Glomerular visceral epithelial cell (primary cell): Measurements from ENCODE around the gene FYN.

ENCODE experiments used
- DNase-seq: peaks from one replicate; pipeline ENCODE4 v3.0.0-alpha.2; 2016; ENCODE audit errors: extremely low spot score

FYN gene

DNA sequence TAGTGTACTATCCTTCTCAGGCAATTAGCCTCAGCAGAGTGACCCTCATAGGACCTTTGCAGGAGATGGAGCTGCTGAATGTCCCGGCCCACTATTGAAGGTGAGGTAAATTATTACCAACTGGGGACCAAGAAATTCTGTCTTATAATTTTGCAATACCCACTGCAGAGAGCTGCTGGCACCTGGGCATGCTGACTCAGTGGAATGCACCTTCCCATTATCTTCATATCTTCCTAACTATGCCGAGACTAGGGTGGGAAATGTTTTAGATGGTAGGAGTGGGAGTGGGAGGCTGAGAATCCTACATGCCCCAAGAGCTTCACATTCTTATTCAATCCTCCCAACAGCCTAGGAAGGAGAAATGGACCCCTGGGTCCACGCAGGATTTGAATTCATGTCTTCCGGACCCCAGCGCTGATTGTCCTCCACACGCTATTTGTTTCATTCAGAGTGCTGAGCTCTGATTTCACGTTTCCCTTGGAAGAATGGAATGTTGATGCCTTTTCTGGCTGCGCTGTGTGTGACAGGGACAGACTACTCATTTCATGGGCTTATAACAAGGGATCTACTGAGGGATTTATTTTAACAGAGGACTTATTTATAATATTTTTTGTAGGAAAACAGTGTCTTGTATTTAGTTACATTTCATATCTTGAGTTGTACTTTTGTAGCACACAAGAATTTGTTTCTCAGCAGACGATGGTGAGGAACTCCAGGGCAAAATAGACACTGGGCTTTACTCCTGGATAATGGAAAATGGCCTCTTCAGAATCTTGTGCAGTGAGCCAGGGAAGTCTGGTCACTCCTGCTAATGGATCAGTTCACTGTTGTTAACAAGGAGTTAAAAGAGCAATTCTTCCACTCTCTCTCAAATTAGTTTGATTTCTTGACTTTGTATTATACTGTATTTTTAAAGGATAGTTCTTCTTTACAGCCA lies 66.4 kb downstream of the FYN start:
- peak; percentile 34 for DNase-seq

DNA sequence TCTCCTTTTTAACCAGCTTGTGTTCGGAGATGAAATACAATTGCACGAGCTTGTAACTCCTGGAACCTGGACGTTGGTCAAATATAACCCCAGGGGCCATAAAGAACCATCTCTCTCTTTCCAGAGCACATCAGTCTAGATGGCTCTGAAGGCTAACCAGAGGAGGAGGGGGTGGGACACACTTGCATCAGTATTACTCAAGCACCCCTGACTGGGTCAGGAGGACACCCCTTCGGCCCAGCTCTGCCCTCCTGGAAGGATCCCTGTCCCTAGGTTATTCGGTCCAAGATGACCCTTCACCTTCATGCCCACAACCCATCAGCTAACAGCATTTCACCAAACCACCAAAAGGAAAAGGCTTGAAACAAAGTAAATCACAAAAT lies 67.1 kb downstream of the FYN start:
- peak; percentile 15 for DNase-seq

DNA sequence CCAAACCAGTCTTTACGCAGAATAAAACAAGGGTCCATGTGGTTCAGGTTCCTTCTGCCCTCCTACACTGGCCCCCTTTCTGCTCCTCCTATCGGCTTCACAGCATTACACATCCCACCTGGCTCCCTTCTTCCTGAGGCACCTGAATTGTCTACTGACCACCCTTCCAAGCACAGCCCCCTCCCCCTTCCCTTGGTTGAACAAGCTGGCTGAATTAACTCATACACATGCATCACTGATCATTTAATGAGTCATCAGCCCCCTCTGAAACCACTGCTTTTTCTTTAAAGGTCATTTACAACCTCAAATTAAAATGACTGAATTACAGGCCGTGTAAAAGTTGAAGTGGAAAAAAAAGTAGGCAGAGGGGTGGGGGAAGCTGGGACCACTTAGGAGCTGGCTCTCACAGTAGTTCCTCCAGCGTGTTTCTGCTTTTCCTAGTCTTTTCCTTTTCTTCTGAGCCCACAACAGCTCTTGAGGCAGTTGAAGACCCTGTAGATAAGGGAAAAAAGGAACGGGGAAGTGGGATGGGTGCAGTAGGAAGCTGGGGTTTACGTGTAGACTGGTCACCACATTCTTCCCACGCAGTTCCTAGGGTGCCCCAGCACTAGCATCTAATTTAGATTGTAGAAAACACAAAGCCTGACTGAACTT lies 67.6 kb downstream of the FYN start:
- peak; percentile 87 for DNase-seq

DNA sequence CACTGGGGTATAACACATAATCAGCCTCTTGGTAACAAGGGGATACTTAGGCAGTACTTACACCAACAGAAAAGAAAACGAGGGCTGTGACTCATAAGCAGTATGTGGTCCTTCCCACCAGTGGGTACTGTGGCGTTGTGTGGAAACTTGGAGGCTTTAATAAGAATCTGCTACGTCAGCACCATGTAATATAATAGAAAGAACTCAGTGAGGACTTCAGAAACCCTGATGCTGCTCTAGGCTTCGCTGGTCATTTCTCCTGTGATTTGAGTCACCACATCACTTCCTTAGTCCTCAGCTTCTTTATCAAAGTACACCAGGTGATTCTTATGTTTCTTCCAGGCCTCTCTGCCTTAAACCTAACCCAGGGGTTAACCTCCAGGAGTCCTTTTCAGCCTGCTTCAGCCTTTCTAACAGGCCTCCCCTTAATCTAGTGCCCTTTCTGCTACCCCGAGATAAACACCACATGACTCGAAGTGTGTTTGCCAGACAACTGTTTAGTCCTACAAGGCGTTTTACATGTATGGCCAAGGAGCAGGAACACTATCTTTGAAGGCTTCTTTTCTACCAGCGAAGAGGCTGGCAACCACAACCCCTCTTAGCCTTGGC lies 68.5 kb downstream of the FYN start:
- DNase-seq, result peak; percentile 63

DNA sequence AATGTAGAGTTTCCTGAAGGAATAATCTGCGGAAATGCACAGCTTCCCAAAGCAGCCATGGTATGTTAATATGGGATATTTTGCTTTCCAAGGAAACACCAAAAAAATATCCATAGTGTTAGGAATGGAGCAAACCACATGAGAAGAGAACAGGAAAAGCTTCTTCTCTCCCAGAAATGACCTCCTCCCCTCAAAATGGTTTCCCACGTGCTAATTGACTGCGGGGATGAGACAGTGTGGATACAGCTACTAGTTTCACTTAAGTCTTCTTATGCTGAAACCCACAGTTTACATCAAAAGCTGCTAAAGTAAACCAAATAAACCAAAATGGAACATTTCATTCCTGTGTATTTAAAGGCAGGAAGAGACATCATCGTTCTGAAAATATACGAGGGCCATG lies 69.4 kb downstream of the FYN start:
- no peak for DNase-seq

DNA sequence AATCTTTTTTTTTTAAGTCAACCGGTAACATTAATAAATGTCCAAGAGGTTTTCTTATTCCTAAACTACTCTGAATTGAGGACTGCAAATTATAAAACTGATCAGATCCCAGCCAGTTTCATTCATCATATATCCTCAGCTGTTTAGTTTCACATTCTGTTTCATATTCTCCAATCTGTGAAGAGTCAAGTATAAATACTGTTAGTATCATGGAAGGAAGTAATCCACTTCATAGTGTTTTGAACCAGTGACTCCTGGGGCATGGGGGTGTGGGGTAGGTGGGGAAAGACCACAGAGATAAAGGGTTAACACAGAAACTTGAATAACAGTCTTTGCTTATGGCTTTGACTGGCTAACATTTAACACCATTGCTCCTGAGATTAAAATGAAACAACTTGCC lies 69.9 kb downstream of the FYN start:
- no peak for DNase-seq

DNA sequence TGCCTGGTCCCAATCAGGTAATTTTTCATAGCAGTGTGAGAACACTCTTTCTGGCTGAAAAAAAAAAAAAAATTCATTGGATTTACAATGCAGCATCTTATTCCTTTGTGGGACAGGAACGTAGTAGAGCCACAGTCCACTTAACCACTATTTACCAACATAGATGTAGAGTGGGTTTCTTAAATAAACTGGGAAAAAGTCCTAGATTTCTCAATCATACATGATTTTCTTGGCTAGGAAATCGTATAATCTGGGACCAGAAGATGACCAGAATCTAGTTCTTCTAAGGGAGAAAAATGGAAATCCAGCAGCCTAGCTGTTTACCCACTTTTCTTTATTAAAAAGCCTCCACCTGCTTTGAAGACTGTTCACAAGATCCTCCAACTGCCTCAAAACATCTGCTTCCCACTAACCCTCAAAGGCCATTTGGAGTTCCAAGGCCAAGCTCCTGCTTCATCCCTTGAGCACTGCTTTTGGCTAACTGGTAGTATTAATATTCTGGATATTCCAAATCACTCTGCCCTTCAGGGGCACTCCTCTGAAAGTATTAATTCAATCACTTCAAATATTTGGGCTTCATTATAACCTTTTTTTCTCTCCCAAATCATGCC lies 70.4 kb downstream of the FYN start:
- no peak for DNase-seq

DNA sequence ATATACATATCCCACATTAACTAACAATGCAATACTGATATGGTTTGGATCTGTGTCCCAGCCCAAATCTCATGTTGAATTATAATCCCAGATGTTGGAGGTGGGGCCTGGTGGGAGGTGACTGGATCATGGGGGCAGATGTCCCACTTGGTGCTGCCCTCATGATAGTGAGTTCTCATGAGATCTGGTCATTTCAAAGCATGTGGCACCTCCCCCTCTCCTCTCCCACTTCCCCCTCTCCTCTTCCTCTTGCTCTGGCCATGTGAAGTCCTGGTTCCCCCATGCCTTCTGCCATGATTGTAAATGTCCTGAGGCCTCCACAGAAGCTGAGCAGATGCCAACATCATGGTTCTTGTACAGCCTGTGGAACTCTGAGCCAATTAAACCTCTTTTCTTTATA lies 71.2 kb downstream of the FYN start:
- DNase-seq, result no peak

DNA sequence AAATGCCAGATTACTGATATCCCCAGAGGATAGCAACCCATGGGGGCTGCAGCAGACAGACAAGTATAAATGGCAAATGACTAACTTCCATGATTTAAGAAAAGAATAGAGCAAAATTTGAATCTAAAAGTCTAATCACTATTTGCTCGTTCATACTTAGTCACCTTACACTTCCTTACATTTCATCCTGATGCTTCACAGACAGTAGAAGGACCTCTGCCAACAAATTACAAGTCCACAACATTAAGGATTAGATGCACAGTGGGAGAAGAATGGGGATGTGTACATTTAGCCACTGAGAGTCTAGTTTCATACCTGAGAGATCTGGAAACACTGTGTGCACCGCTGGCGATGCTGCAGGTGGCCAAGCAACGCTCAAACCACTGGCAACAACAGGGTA lies 72.4 kb downstream of the FYN start:
- DNase-seq, result no peak

DNA sequence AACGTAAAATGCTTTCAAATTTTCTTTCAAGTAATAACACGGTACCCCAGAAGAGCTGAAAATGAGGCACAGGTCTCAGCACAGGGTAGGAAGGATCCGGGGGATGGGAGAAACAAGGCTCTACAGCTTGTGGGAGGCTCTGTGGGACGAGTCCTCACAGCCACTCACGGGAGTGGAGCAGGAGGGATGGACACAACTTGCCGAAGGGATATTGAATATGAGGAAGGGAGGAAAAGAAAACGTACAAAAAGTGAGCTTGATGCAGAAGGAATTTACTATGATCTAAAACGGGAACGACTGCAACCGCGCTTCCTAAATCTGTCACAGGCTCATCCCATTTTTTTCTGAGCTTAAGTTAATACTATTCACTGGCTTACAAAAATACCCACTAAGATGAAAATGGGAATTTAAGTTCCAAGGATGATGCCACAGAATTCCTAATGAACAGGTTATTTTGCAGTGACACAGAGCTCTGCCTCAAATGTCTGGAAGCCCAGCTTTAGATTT lies 72.9 kb downstream of the FYN start:
- no peak for DNase-seq

DNA sequence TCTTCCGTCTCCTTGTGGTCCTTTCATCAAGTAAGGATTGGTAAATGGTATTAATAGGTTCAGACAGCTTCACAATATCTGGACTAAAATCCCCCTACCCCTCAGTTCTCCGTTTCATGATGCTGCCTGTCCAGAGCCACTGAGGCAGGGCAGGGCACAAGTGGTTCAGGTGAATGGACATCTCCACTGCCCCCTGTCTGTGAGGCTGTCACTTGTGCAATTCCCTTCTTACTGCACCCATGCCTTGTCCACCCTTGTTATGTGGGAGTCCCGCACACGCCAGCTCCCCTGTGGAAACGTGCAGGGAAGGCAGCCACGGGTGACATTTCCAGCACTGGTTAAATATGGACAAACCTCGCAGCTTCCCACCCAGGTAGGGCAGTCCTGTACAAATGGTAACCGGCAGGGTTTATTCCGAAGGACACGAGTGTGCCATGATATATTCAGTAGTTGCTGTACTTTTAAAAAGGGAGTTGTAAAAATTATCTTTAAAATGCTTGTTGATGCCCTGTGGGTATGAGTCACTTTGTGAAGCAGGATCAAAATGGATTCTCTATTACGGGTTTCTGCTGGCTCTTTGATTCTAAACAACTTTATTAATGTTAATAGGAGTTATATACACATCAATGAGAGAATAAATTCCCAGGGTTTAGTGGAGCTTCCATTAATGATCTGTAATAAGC lies 73.5 kb downstream of the FYN start:
- no peak for DNase-seq

DNA sequence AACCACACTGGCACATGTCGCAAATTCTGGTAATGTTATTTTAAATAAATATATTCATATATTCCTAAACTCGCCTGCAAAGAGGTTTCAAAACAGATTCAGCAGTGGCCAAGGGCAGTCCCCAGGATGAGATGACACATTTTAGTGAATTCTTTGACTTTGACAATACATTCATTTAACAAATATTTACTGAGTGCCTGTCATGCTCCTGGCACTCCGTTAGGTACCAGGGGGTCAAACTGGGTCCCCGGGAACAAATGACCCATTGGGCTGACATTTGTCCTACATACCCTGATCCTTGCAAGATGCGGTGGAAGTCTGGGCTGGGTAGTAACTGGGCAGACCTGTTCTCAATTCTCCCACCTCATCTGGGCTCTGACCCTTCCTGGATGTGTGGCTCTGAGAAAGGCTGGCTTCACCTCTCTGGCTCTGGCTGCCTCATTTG lies 74.9 kb downstream of the FYN start:
- no peak for DNase-seq

DNA sequence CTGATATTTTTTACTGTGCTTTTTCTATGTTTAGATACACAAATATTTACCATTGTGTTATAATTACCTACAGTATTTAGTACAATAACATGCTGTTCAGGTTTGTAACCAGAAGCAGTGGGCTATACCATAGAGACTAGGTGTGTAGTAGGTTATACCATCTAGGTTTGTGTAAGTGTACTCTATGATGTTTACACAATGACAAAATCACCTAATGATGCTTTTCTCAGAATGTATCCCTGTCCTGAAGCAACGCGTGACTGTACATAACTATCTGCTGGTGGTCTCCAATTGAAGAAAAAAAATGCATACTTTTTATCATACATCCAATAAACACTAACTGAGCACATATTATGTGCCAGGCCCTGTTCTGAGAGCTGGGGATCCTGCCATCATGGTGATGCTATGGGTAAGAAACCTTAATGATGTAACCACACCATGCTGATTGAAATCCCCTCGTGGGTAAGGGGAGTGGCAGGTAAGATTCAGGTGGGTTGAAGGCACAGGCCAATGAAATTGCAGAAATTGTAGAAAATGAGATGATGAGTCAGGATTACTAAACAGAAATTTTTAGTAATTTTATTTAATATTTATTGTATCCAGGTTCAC lies 76.8 kb downstream of the FYN start:
- no peak for DNase-seq

DNA sequence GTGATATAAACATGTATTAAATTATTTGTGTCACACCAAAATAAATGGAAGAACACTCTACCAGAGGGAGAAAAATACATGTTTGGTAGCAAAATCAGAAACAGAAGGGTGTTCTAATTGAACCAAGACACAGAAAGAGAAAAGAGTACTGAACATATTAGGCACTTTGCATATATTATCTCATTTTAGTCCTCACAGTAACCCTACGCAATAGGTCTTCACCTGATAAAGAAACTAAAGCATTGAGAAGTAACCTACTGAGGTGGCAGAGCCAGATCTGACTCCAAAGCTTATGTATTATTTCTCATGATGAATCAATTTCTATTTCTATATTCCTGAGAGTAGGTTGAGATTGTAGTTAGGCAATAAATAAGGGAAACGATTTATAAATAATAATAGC lies 77.7 kb downstream of the FYN start:
- no peak for DNase-seq

DNA sequence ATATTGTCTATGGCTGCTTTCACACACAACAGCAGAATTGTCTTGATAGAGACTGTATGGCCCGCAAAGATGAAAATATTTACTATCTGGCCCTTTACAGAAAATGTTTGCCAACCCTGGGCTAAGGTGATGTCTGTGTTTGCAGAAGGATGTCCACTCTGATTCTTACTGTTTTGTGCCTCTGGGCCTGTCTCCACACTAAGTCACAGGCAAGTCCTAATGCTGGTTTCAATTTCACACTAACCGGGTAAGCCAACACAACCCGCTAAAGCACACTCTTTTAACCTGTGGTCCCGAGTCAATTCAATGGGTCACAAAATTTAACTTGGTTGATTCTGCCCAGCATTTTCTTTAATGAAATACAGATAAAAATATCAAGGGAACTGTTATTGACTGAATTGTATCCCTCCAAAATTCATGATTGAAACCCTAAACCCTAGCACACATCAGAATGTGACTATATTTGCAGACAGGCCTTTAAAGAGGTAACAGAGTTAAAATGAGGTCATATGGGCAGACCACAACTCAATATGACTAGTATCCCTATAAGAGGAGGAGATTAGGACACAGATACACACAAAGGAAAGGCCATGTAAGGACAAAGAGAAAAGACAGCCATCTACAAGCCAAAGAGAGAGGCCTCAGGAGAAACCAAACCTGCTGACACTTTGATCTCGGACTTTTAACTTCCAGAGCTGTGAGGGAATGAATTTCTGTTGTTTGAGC lies 78.4 kb downstream of the FYN start:
- no peak for DNase-seq

DNA sequence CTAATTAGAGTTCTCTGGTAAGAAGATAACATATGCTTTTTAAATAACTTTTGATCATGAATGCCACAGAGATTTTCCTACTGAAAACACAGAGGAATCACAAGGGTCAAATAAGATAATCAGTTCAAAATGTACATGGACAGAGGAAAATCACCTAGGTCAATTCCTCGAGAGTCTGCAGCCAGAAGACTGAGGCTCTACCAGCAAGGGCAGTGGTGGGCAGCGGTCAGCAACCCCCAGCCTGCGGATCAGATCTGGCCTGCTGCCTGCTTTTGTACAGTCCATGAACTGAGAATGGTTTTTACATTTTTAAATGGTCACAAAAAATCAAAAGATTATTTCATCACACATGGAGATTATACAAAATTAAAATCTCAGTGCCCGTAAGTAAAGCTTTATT lies 79.0 kb downstream of the FYN start:
- no peak for DNase-seq

DNA sequence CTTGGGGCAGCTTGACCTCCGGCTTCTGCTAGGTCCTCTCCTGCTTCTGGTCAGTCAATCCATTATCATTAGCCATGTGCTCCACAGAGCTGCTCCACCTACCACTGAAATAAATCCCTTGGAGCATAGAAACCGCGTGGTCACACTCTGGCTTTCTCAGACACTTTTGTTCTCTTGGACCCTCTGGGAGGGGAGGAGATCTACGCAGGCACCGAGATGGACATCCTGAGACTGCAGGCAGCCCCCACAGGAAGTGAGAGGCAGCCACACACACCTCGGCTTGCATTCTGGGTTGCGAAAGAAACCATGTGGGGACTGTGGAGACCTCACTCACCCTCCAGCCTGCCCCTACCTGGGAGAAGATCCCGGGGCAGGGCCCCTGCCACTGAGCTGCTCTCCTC lies 79.5 kb downstream of the FYN start:
- no peak for DNase-seq

DNA sequence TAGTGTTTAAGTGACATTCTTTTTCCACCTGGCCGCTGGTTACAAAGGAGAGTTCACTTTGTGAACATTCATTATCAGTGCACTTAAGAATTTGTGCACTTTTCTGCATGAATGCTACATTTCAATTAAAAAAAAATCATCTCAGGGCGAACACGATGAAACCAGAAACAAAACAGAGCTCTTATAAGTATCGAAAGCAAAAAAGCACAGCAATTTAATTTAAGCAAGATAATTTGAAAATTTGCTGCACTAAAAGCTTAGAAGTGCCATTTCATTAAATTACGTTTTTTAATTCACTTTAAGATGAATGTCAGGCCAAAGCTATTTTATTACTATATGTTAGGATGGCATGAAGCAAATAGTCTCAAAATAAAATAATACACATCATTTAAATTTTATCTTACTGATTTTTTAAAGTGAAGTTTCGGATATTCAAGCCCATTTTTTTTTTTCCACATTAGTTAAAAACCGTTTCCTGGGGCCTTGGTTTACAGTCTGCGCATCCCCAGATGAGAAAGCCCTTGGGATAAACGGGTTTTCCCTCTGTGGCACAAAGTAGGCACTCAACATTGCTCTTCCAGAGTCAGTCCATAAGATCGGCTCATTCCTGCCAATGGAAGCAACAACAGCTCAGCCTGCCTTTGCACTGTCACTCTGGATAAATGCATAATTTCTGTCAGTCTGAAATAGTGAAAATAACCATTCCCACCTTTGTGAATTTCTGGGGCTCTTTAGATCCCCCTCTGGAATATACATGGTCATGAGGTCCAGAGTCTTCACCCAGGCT lies 80.1 kb downstream of the FYN start:
- DNase-seq, result no peak

DNA sequence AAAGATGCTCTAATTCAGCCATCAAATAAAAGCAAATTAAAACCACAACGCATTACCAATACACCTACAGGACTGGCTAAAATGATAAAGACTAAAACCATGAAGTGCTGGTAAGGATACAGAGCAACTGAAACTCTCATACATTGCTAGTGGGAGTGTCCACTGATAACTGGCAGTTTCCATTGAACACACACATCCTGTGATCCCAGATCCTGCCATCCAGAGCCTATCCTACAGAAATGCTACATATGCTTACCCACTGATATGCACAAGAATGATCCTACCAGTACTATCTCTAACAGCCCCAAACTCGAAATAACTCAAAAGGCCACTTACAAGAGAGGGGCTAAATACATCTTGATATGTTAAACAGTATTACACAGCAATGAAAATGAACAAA lies 81.0 kb downstream of the FYN start:
- DNase-seq, result no peak

DNA sequence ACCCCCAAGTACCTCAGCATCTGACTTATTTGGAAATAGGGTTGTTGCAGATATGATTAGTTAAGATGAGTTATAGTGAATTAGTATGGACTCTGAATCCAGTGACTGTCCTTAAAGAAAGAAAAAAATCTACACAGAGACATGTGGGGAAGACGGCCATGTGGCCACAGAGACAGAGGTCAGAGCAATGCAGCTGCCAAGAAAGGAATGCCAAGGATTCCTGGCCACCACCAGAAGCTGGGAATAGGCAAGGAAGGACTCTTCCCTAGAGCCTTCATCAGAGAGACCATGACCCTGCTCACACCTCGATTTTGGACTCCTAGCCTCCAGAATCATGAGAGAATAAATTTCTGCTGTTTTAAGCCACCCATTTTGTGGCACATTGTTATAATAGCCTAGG lies 81.8 kb downstream of the FYN start:
- peak; percentile 64 for DNase-seq
